ENCODE measurements around the gene USO1.

- TF ChIP-seq POLR2A (IDR thresholded peaks at IDR 0.05) (no peak), CTCF (IDR thresholded peaks at IDR 0.05) (no peak)
Measured at GRCh38 chr4:75800972-75801371, 76.6 kb downstream of the USO1 start.

Measured in body of pancreas (tissue), 4 donors.